SK-N-MC (cell line): ENCODE data around the gene LCORL.
"Not testable (repeated sequence)": the region's sequence is repeated elsewhere in the genome, so short reads cannot be mapped to it uniquely, and the experiment has no call there.

Experiments used
- DNase-seq: peaks from one replicate; pipeline ENCODE4 v3.0.0-alpha.2; 2011; ENCODE audit warnings: low read depth, low spot score
- H3K27ac ChIP-seq: fragments of 200-600 bp; sonication (generic); 2 replicates; pipeline ENCODE4 v1.5.1; 2016; ENCODE audit warnings: mixed run types
- H3K36me3 ChIP-seq: fragments of 200-600 bp; sonication (generic); 2 replicates; pipeline ENCODE4 v1.6.1; 2017; ENCODE audit warnings: antibody characterized with exemption, low read length, mixed read lengths; ENCODE audit not compliant: insufficient read depth
- H3K4me3 ChIP-seq: fragments of 200-600 bp; sonication (generic); 2 replicates; pipeline ENCODE4 v1.5.1; 2016
- H3K9ac ChIP-seq: fragments of 200-600 bp; sonication (generic); 2 replicates; pipeline ENCODE4 v1.8.0; 2017; ENCODE audit warnings: mixed run types, mixed read lengths; ENCODE audit not compliant: insufficient read length
- H3K9me3 ChIP-seq: fragments of 200-600 bp; sonication (generic); 2 replicates; pipeline ENCODE4 v1.6.1; 2017; ENCODE audit warnings: low read depth, mild to moderate bottlenecking, antibody characterized with exemption, low read length, moderate library complexity, mixed read lengths
- EZH2 ChIP-seq: fragments of 200-600 bp; sonication (generic); IDR thresholded peaks from one replicate; pipeline ENCODE4 v1.6.1; 2017; ENCODE audit warnings: antibody characterized with exemption
- FOXP2 ChIP-seq: optimal IDR thresholded peaks from 2 replicates; pipeline ENCODE3; 2011; ENCODE audit warnings: mild to moderate bottlenecking, moderate library complexity; ENCODE audit not compliant: insufficient read depth; ENCODE audit errors: extremely low read length, control extremely low read depth
- POLR2AphosphoS5 ChIP-seq: IDR thresholded peaks from 2 replicates; pipeline ENCODE4 v1.6.1; 2012; ENCODE audit warnings: mild to moderate bottlenecking, low read depth, low read length, borderline replicate concordance

The LCORL gene

DNA sequence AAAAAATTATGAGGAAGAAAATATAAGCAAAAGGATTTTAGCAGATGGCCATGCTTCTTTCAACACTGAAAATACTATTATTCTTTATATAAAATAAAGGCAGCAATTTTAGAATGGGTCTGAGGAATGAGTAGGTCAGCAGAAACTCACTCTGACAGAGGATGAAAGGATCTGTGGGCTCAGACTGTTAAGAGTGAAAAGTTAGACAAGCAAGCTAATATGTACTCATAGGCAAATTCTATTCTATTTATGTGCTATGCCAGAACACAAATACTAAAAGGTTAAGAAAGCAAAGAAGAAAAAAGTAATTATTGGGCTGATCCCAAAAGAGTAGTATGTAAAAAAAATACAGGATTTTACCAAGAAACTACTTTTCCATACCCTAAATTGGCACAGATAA is 13.9 kb downstream of the LCORL start:
- Histone ChIP-seq H3K9ac (no peak overlapping the region), H3K27ac (no peak overlapping the region), H3K9me3 (no peaks in the 10 kb centered on the region), H3K4me3 (no peak overlapping the region), H3K36me3 (no peaks in the 10 kb centered on the region)
- no peak for DNase-seq
- TF ChIP-seq EZH2 = no peak
- TF ChIP-seq FOXP2 = no peak
- TF ChIP-seq POLR2AphosphoS5 = no peak

GRCh38 chr4:18006432-18006831 is 15.1 kb downstream of the LCORL start:
- not testable (repeated sequence) for H3K4me3 ChIP-seq, H3K36me3 ChIP-seq, H3K9ac ChIP-seq, DNase-seq, H3K9me3 ChIP-seq, H3K27ac ChIP-seq

GRCh38 chr4:17997129-17997528 is 24.4 kb downstream of the LCORL start:
- no peak overlapping the region for H3K4me3 ChIP-seq
- no peak overlapping the region for H3K27ac ChIP-seq
- H3K36me3 ChIP-seq = no peaks in the 10 kb centered on the region
- H3K9ac ChIP-seq = no peak overlapping the region
- no peak for DNase-seq
- TF ChIP-seq FOXP2 (no peak), POLR2AphosphoS5 (no peak), EZH2 (no peak)
- no peaks in the 10 kb centered on the region for H3K9me3 ChIP-seq

DNA sequence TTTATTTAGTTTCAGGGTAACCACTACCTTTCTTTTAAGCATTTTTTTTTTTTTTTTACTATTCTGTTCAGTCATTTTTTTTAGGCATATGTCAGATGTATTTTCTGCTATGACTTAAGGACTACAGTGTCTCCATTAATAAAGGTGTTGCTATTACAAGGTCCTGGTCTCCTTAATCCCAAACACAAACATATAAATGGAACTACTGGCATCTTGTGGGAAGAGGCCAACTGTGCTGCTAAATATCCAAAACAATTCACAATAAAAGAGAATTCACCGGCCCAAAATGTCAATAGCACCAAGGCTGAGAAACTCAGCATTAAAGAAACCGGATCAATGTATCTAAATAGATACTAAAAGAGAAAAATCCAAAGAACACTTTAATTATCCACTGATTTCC is 26.4 kb downstream of the LCORL start:
- Histone ChIP-seq H3K9ac (no peak overlapping the region), H3K9me3 (no peaks in the 10 kb centered on the region), H3K36me3 (no peaks in the 10 kb centered on the region), H3K27ac (no peak overlapping the region), H3K4me3 (no peak overlapping the region)
- TF ChIP-seq POLR2AphosphoS5 = no peak
- no peak for TF ChIP-seq EZH2
- TF ChIP-seq FOXP2 = no peak
- no peak for DNase-seq

GRCh38 chr4:17985832-17986231 is 35.7 kb downstream of the LCORL start:
- Histone ChIP-seq H3K27ac (no peak overlapping the region), H3K4me3 (no peak overlapping the region), H3K36me3 (no peaks in the 10 kb centered on the region), H3K9ac (no peak overlapping the region), H3K9me3 (no peaks in the 10 kb centered on the region)
- no peak for TF ChIP-seq POLR2AphosphoS5
- no peak for TF ChIP-seq EZH2
- TF ChIP-seq FOXP2 = no peak
- no peak for DNase-seq

DNA sequence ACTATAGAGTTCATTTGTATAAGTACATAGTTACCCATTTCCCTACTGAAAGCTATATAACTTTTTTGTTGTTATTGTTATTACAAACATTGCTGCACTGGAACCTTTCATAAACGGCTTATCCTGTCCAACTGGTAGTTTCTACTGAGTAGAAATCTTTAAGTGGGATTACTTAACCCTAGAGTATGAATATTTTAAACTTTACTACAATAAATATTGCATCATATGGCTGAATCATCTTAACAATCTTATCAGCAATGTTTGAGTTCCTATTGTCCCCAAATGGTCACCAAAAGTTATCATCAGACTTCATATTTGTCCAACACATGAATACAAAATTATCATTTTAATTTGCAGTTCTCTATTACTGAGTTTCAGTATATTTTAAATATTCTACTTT is 40.5 kb downstream of the LCORL start:
- Histone ChIP-seq H3K9me3 (no peaks in the 10 kb centered on the region), H3K27ac (no peak overlapping the region), H3K4me3 (no peak overlapping the region), H3K9ac (no peak overlapping the region), H3K36me3 (no peaks in the 10 kb centered on the region)
- TF ChIP-seq FOXP2 (no peak), EZH2 (no peak), POLR2AphosphoS5 (no peak)
- no peak for DNase-seq

DNA sequence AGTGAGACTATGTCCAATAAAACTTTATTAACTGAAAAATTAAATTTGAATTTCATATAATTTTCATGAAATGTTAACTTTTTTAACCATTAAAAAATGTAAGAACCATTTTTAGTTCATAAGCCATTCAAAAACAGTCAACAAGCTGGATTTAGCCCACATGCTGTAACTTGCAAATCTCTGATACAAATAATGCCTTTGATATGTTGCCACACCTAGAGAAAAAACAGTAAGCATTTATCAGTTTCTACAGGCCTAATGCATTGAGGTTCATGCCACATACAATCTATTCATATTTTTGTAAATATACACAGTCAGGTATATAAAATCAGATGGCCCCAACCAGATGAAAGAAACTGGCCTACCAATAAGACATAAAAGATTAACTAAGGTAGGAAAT is 52.8 kb downstream of the LCORL start:
- no peak for TF ChIP-seq FOXP2
- TF ChIP-seq EZH2 = no peak
- no peak for TF ChIP-seq POLR2AphosphoS5
- Histone ChIP-seq H3K9me3 (no peaks in the 10 kb centered on the region), H3K27ac (no peak overlapping the region), H3K36me3 (no peaks in the 10 kb centered on the region), H3K9ac (no peak overlapping the region), H3K4me3 (no peak overlapping the region)
- no peak for DNase-seq

DNA sequence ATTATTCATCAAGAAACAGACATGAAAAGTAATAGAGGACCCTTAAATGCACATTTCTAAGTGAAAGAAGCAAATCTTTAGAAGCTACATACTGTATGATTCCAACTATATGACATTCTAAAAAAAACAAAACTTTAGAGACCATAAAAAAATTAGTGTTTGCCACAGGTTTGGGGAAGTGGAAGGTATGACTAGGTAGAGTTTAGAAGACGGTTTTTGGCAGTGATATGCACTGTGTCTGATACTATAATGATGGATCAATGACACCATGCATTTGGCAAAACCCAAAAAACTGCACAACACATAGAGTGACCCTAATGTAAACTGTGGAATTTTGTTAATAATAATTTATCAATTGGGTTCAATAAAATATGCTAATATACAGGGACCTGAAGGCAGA is 54.5 kb downstream of the LCORL start:
- Histone ChIP-seq H3K36me3 (no peaks in the 10 kb centered on the region), H3K9ac (no peak overlapping the region), H3K4me3 (no peak overlapping the region), H3K9me3 (no peaks in the 10 kb centered on the region), H3K27ac (no peak overlapping the region)
- DNase-seq = no peak
- no peak for TF ChIP-seq EZH2
- TF ChIP-seq FOXP2 = no peak
- TF ChIP-seq POLR2AphosphoS5 = no peak

DNA sequence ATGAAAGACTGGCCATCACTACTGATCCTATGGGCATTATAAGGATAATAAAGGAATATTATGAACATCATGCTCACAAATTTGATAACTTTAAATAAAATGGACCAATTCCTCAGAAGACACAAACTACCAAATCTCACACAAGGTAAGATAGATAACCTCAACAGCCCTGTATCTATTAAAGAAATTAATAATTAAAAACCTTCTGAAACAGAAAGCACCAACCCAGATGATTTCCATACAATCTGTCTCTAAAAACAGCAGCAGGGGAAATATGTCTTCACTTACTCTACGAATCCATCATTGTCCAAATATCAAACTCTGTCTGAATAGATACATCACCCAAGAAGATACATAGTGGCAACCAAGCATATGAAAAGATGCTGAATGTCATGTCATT is 55.2 kb downstream of the LCORL start:
- no peak for TF ChIP-seq FOXP2
- TF ChIP-seq EZH2 = no peak
- TF ChIP-seq POLR2AphosphoS5 = no peak
- Histone ChIP-seq H3K9me3 (no peaks in the 10 kb centered on the region), H3K9ac (no peak overlapping the region), H3K36me3 (no peaks in the 10 kb centered on the region), H3K4me3 (no peak overlapping the region), H3K27ac (no peak overlapping the region)
- no peak for DNase-seq
